Measurements from ENCODE around the gene SRGAP1. TPM values are rescaled to one million over a fixed set of nuclear protein-coding genes. Genes with fewer than 3 reads are reported as not detected.
A peak's percentile ranks its signal among the peaks of the same experiment; 100 is the strongest.

Gene SRGAP1
- total RNA-seq, 1 donor from 2014 or later: 9.7 TPM

GRCh38 chr12:64077922-64078321 lies 233.4 kb downstream of the SRGAP1 start:
- peak; percentile 55 for TF ChIP-seq CTCF (IDR thresholded peaks at IDR 0.05; ENCODE audit: unreplicated experiment)
- Mint-ChIP-seq H3K27ac (no peak overlapping the region), H3K27me3 (ENCODE audit: low read depth) (no peaks in the 10 kb centered on the region), H3K4me3 (no peak overlapping the region), H3K9me3 (peaks cover 19% of the 10 kb centered on the region), H3K4me1 (peaks cover 26% of the 10 kb centered on the region), H3K36me3 (peaks cover 15% of the 10 kb centered on the region)
- no peak for DNase-seq (ENCODE audit: low spot score in 2 of 2, unreplicated experiment in 2 of 2)

DNA sequence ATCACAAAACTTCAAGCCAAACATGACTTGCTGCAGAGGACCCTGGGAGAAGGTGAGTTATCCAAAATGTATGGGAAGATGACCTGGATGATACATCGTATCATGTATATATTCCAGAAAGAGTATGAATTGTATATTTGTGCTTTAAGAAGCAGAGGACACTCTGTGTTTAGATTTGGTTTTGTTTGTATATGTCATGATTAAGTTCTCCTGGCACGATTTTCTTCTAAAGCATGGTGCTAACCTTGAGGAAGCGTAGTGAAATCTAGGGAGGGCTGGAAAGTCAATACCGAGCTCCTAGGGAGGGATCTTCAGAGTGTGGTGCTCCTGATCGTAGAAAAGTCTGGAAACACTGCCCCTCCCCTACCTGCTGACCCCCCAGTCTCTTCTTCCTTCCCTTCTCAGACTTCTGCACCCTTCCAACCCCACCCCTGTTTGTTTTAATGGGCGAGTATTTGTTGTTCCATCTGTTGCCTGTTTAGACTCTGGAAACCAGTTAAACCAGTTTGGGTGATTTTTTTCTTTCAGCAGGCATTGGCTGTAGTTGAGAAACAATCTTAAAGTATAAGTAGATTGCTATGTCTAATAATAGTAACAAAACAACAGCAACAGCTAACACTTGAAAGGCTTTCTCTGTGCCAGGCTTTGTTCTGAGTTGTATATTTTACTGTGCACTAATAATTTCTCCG lies 236.0 kb downstream of the SRGAP1 start:
- Mint-ChIP-seq H3K27me3 (ENCODE audit: low read depth) (no peaks in the 10 kb centered on the region), H3K27ac (peak overlapping the region; percentile 43), H3K4me3 (no peak overlapping the region), H3K9me3 (peaks cover 9% of the 10 kb centered on the region), H3K36me3 (peaks cover 4% of the 10 kb centered on the region), H3K4me1 (peaks cover 44% of the 10 kb centered on the region)
- no peak for DNase-seq (ENCODE audit: low spot score in 2 of 2, unreplicated experiment in 2 of 2)
- no peak for TF ChIP-seq CTCF (IDR thresholded peaks at IDR 0.05; ENCODE audit: unreplicated experiment)

- DNase-seq (ENCODE audit: low spot score in 2 of 2, unreplicated experiment in 2 of 2): no peak
- H3K4me1 Mint-ChIP-seq: peaks cover 45% of the 10 kb centered on the region
Measured at GRCh38 chr12:64081008-64081404, 236.5 kb downstream of the SRGAP1 start.

GRCh38 chr12:64082116-64082515 lies 237.6 kb downstream of the SRGAP1 start:
- Mint-ChIP-seq H3K27me3 (ENCODE audit: low read depth) (no peaks in the 10 kb centered on the region), H3K36me3 (no peaks in the 10 kb centered on the region), H3K4me3 (no peak overlapping the region), H3K27ac (no peak overlapping the region), H3K9me3 (no peaks in the 10 kb centered on the region), H3K4me1 (peaks cover 48% of the 10 kb centered on the region)
- no peak for TF ChIP-seq CTCF (IDR thresholded peaks at IDR 0.05; ENCODE audit: unreplicated experiment)
- no peak for DNase-seq (ENCODE audit: low spot score in 2 of 2, unreplicated experiment in 2 of 2)

More at GRCh38 chr12:64081008-64081404, 236.5 kb downstream of the SRGAP1 start:
- Mint-ChIP-seq H3K27me3 (ENCODE audit: low read depth) (no peaks in the 10 kb centered on the region), H3K9me3 (peaks cover 4% of the 10 kb centered on the region), H3K27ac (peak overlapping the region; percentile 43), H3K36me3 (peaks cover 4% of the 10 kb centered on the region), H3K4me3 (no peak overlapping the region)
- no peak for TF ChIP-seq CTCF (IDR thresholded peaks at IDR 0.05; ENCODE audit: unreplicated experiment)

- no peak for TF ChIP-seq CTCF (IDR thresholded peaks at IDR 0.05; ENCODE audit: unreplicated experiment)
- H3K36me3 Mint-ChIP-seq: no peaks in the 10 kb centered on the region
- DNase-seq (ENCODE audit: low spot score in 2 of 2, unreplicated experiment in 2 of 2): no peak
- H3K27ac Mint-ChIP-seq: peak overlapping the region; percentile 91
- H3K27me3 Mint-ChIP-seq (ENCODE audit: low read depth): no peaks in the 10 kb centered on the region
- H3K9me3 Mint-ChIP-seq: no peaks in the 10 kb centered on the region
- H3K4me1 Mint-ChIP-seq: peaks cover 48% of the 10 kb centered on the region
- H3K4me3 Mint-ChIP-seq: peak overlapping the region; percentile 9
Measured at GRCh38 chr12:64082866-64083268, 238.4 kb downstream of the SRGAP1 start.

All from mesothelial cell of epicardium (in vitro differentiated cells).